ENCODE measurements around the gene SH2D6.

SH2D6 gene

DNA sequence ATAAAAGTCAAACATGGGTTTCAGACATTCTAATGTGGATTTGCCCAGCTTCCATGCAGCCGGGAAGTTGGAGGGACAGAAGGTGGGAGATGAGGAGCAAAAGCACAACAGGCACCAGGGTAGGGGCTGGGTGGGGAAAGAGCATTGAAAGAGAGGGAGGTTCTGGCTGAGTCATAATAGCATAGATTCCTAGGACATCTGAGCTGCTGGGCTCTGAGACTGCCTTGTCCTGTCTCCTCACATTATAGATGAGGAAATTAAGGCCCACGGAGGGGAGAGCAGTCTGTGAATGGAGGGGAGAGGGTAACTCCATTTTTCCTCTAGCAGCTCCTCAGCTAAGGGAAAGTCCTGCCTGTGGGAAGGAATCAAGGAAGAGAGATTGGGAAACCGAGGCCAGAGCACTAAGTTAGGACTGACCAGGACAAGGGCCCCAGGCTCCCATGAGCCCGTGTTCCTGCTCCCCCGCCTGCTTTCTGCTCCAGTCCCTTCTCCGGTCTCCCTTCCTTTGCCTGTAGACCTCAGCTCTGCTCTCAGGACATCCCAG lies 26.2 kb downstream of the SH2D6 start:
- DNase-seq: no peak

DNA sequence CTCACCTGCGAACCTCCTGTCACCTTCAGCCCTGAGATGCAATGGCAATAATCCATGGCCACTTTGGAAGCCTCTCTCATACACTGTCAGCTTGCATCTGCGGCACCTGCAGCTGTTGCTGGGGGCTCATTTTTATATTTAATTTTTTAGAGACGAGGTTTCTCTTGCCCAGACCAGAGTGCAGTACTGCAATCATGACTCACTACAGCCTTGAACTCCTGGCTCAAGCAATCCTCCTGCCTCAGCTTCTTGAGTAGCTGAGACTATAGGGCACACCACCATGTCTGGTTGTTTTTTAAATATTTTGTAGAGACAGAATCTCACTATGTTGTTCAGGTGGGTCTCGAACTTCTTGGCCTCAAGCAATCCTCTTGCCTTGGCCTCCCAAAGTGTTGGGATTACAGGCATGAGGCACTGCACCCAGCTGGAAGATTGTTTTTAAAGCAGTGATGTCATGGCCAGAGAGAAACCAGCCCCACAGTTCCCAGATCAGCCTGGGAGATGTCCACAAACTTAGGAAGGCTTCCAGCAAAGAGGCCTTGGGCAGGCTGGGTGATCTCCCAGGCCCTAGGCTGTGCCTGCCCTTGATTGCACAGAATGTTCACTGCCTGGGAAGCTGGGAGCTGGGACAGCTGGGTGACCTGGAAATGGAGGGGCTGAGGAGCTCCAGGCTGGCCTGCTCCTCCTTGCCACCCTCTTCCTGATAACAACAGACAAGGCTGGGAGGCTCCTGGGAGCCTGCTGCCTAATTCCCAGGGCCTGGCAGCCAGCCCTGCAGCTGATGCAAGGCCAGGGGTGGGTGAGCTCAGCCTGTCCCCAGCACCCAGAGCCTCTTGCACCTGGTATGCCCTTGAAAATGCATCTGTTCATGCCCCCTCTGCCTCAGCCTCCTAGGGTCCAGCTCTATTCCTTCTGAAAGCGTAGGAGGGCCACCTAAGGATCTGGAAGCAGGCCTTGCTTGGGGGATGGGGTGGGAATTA lies 27.1 kb downstream of the SH2D6 start:
- peak; percentile 34 for DNase-seq

DNA sequence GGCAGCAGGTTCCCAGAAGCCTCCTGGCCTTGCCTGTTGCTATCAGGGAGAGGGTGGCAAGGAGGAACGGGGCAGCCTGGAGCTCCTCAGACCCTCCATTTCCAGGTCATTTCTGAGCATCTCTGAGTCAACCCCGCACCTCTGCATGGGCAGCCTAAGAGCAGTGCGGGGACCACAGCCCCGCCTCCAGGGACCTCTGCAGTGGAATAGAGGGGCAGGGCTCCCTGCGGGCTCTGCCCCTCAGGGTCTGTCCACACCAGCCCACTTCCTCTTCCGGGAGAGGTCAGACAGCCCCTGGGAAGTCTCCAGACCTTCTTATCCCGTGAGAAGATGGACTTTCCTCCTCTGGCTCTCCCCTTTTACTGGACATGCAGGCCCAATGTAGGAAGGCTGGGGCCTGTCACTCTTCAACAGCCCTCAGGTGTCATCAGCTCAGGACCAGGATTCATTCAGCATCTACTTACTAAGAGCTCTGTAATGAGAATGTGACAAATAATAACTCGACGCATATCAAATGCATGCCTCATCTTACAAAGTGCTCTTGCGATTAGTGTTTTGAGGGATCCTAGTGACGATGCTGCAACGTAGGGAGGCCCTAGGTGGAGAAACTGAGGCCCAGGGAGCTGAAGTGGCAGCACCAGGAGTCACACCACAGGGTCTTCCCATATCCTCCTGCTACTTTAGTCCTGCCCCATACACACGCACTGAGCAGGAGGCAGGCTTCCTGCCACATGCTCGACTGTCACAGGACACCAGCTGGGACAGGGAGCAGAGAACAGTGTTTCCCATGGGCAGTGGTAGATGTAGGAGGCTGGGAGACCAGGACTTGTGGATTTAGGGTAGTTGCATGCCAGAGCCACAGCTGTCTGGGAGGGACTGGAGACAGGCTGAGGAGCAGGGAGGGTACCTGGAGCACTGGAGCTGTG lies 28.0 kb downstream of the SH2D6 start:
- no peak for DNase-seq

DNA sequence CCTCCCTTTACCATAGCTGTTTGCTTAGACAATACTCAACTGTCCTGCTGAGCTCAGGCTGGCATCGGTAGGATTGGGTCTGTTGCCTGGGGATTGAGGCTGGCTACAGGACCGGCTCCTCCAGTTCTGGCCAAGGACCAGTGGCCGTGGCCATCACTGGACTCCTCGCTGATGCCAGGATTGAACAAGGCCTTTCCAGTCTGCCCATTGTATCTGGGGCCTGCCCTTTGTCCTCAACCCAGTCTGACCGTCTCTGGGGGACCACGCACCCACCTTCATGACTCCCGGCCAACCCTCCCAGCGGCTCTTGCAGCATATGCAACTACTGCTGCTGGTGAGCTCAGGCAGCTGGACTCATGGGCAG lies 28.7 kb downstream of the SH2D6 start:
- DNase-seq: no peak

DNA sequence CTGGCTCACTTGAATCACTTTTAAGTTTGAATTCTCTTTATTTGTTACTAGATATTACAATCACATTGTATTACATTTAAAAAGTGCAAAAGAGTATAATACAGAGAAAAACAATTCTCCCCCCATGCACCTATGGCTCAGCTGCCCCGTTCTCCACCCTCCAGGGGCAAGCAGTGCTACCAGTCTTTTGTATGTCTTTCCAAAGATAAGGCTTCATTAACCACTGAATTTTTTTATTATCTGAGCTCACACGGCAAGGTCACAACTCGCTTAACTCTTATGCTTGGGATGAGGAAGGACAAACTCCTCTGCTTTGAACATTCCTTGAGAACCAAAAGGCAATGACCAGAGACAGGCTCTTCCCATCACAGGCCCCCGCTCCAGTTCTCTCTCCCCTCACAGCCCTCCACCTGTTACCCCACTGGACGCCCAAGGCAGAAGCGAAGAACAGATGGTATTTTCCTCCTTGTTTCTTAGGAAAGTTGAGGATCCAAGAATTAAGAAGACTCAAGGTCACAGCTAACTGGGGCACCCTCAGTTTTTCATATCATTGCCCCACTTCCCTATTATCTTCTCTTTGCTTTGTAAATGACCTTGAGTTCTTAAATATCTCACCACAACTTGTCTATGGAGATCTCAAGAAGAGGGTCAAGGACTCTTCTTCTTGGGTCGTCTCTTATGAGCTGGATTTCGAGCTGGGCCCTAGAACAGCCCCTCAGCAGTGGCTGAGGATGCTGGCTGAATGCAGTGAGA lies 30.1 kb downstream of the SH2D6 start:
- DNase-seq: no peak

DNA sequence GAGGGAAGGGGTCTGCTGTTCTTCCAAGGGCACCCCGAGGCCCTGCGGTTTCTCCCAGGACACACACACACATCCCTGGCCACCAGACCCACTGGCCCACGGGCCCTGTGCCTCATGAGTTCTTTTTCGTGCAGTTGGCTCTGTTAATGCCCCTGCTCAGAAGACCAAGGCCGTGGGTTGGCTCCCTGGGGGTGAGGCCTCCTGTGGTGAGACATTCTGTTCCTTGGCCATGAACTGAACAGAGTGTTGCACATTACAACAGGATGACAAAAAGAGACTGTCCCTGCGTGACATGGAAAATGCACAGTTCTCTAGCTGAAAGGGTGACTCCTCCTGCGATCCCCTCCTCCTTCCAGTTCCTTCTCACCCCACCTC lies 30.7 kb downstream of the SH2D6 start:
- DNase-seq: no peak

DNA sequence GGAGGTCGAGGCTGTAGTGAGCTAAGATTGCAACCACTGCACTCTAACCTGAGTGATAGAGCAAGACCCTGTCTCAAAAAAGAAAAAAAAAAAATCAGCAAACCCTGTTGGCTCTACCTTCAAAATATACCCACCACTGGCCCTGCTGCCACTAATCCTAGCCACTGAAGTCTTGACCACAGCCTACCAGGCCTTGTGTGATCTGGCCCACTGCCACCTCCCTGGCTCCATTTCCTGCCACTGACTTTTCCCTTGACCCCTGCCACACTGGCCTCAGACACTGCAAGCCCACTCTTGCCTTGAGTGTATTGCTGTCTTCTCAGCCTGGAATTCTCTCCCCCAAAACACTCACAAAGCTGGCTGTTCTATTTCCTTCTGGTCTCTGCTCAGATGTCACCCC lies 33.7 kb downstream of the SH2D6 start:
- DNase-seq: no peak

DNA sequence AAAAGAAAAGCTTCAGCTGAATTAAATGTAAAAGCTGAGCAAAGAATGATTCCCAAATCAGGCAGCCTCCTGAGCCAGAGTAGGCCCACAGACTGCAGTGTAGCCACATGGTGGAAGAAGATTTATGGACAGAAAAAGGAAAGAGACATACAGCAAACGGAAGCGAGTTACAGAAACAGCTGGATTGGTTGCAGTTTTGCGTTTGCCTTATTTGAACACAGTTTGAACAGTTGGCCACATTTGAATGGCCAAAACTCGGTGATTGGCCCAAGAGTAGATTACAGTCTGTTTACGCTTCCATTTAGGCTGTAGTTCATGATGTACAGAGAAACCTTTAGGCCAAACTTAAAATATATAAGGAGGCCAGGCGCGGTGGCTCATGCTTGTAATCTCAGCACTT lies 35.1 kb downstream of the SH2D6 start:
- no peak for DNase-seq

DNA sequence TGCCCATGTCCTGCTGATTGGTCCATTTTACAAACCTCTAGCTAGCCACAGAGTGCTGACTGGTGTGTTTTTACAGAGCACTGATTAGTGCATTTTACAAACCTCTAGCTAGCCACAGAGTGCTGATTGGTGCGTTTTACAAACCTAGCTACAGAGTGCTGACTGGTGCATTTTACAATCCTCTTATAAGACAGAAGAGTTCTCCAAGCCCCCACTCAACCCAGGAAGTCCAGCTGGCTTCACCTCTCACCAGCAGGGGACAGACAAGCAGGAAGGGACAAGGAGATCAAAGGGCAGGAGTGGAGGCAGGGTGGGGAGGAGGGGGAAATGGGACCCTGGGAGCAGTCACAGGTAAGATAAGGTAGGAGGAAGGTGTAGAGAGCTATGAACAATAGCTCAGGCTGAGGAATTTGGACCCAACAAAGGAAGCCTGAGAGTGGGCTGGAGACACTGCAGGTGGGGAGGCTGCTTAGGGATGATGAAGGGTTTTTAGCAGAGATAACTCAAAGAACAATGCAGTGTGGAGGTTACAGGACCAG lies 37.1 kb downstream of the SH2D6 start:
- DNase-seq: no peak

DNA sequence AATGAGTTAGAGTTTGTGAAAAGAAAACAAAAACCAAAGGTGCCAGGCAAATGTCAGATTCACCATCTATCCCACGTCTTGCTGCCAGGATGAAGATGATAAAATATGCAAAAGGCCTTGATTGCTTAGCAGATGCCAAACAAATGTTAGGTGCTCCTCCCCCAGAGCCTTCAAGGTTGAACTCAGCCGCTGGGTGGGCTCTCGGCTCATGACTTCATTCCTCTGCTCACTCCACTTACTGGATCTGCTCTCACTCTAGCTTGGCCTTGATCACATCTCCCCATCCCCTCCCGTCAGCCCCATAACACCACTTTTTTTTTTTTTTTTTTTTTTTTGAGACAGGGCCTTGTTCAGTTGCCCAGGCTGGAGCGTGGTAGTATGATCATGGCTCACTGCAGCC lies 38.5 kb downstream of the SH2D6 start:
- no peak for DNase-seq

DNA sequence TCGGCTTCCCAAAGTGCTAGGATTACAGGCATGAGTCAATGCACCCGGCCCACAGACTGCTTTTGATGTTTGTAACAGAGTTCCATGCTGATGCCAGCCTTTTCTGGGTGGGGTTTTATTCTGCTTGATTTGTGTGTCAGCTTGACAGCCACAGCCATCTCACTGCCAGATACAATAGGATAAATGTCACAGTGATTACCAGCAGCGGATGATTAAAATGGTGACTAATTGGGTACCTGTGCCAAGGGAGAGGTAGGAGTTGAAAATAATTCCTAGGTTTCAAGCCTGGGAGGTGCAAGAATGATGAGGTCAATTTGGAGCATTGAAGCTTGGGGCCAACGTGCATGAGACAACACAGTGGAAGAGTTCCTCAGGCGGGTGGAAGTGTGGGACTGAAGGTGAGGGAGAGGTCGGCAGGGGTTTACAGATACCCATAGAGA lies 39.4 kb downstream of the SH2D6 start:
- DNase-seq: peak; percentile 82

DNA sequence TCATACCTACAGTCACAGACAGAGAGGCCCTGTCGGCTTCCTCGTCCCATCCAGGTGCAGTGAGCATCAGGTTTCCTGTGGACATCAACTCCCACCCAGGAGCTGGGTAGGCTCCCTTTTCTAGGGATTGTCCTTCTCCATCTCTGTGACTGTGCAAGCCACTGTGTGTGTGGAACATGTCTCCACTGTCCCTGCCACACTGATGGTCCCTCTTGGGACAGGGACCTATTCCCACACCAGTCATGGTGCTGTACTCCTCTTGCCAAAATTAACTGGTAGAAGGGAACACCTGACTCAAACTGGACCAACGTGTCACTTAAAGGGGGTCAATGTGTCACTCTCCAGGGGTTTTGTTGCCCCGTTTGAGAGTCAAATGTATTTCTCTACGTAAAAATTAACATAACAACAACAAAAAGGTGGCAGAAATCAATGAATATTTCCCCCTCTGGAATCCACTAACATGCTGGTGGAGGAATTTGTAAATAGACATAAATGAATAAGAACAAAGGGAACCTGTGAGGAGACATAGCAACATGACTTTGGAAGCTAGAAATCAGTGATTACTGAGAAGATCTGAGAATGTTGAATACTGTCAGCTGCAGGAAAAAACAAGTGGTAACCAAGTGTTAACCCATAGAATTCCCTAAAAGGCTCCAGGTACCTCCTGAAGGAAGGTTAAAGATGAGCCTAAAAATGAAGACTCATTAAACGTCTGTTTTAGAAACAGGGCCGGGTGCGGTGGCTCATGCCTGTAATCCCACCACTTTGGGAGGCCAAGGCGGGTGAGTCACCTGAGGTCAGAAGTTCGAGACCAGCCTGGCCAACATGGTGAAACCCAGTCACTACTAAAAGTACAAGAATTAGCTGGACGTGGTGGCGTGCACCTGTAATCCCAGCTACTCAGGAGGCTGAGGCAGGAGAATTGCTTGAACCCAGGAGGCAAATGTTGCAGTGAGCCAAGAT lies 40.4 kb downstream of the SH2D6 start:
- DNase-seq: no peak

DNA sequence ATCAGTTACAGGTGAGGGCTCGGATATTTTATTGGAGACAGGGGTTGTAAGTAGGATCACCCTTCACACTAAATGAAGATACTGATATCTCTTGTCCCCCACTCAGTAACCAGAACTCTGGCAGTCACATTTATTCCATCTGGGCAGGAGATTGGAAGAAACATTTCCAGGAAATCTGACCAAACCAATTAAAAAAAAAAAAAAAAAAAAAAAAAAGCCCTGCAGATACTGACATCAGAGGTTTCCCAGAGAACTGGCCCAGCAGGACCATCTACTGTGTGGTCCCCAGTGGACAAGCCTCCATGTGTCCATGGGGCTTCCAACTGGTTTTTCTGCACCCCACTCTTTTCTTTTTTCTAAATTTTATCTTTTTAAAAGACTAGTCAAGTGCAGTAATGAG lies 41.3 kb downstream of the SH2D6 start:
- no peak for DNase-seq

DNA sequence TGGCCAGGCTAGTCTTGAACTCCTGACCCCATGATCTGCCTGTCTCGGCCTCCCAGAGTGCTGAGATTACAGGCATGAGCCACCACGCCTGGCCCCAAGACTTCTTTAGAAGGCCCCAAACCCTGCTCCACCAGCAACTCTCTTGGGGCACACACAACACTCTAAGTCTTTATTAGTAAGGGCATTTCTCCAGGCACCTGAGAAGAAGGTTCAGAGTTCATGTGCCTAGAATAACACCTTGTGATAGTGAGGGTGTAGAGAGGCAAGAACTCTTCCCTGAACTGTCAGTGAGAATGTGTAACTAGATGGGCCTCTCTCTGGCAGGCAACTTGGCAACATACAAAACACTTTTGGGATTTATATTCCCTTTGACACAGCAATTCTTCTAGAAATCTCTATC lies 43.8 kb downstream of the SH2D6 start:
- no peak for DNase-seq

DNA sequence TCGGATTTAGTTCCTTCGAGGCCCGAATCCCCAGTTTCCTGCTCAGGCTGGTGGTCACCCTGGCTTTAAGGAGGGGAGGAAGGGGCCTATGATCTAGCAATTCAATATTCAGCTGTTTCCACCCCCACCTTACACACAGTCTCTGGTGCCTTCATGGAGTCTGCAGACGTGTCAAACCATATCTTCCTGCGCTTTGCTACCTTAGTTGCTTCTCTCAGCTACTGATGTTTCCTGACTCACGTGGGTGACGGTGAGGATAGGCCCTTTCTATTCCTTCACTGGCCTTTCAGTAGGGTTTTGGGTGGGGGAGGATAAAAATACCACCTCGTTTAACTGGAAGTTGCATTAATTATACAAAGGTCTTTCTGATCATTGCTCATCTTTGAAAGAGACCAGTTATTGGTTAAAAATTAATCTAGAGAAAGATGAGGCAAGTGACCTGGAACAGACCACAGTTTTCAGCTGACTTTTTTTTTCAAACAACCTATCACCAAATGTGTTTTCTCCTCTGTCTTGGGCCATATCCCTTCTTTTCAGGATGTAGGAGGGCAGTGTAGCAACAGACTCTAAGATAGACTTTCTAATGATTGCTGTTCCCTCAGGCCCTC lies 49.7 kb downstream of the SH2D6 start:
- DNase-seq: no peak

DNA sequence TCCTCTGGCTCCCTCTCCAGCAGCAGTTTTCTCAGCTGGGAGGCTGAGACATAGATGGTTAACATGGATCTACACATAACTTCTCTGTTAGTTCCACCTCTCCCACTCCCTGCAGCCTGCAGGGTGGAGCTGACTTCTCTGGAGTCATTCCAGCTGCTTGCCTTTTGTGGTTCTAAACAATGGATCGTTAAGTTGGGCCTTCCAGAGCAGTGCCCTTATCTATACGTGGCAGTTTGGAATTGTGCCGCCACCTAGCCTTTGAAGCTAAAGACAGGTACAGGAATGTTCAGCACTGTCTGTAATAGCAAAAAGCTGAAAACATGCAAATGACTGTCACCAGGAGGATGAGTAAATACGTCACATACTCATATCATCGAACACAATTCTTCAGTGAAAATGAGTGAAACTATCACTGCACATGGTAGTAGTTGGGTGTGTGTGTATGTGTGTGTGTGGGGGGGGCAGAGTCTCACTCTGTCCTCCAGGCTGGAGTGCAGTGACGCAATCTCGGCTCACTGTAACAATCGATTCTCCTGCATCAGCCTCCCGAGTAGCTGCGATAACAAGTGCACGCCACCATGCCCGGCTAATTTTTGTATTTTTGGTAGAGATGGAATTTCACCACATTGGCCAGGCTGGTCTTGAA lies 50.3 kb downstream of the SH2D6 start:
- DNase-seq: peak; percentile 84

DNA sequence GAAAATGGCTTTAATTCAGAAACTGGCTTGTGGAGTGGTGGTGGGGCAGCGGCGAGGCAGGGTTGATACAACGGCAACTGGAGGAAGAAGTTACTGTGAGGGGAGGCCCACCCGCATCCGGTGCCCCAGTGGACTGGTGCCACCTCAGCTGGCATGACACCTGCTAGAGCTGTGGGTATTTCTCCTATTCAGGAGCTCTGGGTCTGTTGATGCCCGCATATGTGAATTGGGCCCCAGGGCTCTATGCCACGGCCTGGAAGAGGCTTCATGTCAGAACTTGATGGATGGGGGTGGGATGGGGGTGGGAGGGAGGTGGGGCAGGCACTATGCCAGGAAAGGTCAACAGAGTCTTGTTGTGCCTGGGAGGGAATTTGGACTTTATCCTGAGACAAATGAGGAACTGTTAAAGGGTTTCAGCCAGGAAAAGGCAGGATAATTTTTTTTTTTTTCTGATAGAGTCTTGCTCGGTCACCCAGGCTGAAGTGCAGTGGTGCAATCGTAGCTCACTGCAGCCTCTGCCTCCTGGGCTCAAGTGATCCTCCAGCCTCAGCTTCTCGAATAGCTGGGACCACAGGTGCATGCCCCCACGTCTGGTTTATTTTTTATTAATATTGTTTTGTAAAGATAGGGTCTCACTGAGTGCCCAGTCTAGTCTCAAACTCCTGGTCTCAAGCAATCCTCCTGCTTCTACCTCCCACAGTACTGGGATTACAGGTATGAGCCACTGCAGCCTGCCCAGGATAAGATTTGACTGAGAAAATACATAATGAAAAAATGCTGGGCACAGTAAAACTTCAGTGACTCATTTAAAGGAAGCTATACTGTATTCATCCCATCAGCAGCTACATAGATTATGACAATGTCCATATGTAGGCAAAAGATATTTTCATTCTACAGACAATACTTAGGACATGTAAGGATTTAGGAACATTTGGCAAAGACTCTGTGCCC lies 52.6 kb downstream of the SH2D6 start:
- DNase-seq: peak; percentile 64

DNA sequence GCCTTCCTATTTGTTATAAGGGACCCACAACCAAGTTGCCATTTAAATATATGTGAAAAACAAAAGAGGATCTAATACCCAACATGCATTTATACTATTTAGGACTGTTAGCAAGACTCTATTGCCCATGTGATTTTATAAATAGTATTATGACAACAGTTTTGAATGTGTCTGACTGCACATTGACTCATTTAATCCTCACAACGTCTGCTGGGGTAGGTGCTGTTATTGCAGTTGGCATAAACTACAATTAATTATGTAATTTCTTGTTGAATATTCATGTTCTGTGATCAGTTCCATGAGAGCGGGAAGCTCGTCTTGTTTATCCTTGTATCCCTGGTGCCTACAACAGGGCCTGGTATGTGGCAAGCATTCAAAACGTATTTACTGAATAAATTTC lies 53.7 kb downstream of the SH2D6 start:
- DNase-seq: no peak

All from NCI-H69 (cell line).